Epithelial cell of esophagus (primary cell): ENCODE measurements around the gene FEZ2.

Experiments used
- DNase-seq: peaks from one replicate; pipeline ENCODE4 v3.0.0; 2010; ENCODE audit warnings: low read depth
- H3K4me3 ChIP-seq: 2 replicates; pipeline ENCODE4 v1.5.1; 2011; ENCODE audit warnings: mild to moderate bottlenecking, low read length, control low read depth
- TF ChIP-seq, protein P1 (sequence below): IDR thresholded peaks from 2 replicates; pipeline ENCODE4 v1.5.1; 2011; ENCODE audit warnings: low read depth, mild to moderate bottlenecking, low read length, control low read depth, inconsistent platforms; ENCODE audit not compliant: insufficient read depth; ENCODE audit errors: missing control alignments

The FEZ2 gene

DNA sequence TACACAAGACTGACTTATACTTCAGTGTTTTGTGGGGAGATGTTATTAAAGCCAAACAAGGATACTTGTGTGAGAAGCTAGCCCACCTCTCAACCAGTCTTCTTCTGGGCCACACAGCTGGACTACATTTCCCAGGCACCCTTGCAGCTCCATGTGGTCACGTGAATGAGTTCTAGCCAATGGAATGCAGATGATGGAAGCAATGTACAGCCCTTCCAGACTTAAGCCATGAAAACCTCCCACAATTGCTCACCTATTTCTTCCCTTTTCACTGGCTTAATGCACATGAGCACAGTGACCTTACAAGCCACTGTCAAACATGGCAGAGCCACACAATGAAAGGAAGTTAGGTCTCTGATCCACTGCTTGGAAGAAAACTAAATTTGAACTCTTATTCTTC lies 20.4 kb upstream of the FEZ2 start:
- peak; percentile 86 for DNase-seq
- no peak overlapping the region for H3K4me3 ChIP-seq
- TF ChIP-seq, protein P1, sequence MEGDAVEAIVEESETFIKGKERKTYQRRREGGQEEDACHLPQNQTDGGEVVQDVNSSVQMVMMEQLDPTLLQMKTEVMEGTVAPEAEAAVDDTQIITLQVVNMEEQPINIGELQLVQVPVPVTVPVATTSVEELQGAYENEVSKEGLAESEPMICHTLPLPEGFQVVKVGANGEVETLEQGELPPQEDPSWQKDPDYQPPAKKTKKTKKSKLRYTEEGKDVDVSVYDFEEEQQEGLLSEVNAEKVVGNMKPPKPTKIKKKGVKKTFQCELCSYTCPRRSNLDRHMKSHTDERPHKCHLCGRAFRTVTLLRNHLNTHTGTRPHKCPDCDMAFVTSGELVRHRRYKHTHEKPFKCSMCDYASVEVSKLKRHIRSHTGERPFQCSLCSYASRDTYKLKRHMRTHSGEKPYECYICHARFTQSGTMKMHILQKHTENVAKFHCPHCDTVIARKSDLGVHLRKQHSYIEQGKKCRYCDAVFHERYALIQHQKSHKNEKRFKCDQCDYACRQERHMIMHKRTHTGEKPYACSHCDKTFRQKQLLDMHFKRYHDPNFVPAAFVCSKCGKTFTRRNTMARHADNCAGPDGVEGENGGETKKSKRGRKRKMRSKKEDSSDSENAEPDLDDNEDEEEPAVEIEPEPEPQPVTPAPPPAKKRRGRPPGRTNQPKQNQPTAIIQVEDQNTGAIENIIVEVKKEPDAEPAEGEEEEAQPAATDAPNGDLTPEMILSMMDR: no peak

DNA sequence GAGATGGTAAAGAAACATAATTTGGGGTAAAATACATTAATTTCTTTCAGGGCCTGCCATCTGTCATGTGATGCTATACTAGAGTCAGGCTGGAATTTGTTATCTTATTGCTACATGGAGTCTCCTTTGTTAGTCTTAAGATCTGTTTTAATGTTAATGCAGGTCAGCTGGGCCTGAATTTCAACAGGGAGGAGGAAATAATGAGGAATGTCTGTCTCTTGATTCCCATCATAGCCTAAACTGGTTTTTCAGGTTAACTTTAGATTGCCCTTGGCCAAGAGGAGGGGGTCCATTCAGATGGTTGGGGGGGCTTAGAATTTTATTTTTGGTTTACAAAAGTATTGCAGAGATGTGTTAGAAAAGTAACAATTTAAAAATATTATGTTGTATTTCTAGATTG lies 19.0 kb upstream of the FEZ2 start:
- H3K4me3 ChIP-seq: no peak overlapping the region
- TF ChIP-seq, protein P1: no peak
- DNase-seq: peak; percentile 34

DNA sequence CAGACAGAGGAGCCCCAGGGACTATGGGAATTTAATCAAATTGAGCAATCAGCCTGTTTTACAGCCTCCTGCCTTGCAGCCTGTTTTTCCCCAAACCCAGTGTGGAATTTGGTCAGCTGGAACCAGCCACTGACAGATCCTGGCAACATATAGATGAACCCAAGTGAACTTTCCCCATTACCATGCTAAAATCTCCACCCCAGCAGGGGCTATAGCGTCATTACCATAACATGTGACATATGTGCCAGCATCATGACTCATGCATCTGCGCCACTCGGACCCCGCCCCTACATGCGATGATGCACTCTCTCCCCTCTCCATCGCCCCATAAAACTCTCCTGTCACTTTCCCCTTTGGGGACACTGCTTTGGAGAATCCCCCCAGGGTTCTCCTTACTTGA lies 17.3 kb upstream of the FEZ2 start:
- DNase-seq: peak; percentile 26
- H3K4me3 ChIP-seq: no peak overlapping the region
- TF ChIP-seq, protein P1: no peak

DNA sequence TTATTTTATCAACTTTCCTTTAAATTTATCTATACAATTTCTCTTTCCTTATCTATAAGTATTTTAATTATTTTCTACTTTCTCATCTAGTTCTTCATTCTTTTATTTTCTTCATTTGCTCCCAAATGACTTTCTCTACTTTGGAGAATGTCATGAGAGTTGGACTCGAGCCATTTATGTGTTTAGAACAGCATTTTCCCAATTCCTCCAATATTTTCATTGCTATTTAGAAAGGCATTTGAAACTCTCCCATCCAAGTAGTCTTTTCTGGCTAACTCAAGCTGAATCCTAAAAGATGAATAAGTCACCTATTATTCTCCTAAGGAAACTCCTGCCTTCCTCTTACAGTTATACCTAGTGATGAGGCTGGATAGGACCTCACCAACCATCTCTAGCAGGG lies 15.8 kb upstream of the FEZ2 start:
- no peak overlapping the region for H3K4me3 ChIP-seq
- no peak for DNase-seq
- TF ChIP-seq, protein P1: no peak

DNA sequence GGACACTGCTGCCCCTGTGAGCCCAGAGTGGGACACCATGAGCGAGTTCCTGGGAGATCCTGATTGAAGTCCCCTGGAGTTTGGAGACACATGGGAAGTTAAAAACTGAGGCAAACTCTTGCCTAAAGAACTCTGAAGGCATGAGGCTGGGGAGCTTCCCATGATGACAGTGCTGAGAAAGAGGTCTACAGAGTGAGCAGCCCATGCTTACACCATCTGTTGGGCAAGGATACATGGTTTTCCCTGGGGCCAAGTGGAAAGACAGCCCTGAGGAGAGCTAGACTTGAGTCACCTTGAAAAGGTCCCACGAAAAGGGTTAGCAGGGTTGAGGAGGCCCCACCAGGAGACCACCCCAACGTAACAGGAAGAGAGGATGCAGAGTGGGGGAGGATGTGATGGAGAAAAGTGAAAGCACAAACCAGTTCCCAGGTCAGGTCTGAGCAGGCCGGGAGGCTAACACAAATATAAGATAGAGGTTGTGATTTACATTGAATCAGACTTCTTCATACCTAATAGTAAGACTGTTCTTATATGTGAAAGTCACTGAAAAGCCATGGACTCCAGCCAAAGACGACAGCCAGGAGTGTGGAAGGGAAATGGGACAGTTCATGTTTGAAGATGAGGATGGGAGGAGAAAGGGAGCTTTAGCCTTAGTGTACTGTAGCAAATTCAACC lies 13.5 kb upstream of the FEZ2 start:
- peak; percentile 26 for DNase-seq
- TF ChIP-seq, protein P1: no peak
- H3K4me3 ChIP-seq: no peak overlapping the region

DNA sequence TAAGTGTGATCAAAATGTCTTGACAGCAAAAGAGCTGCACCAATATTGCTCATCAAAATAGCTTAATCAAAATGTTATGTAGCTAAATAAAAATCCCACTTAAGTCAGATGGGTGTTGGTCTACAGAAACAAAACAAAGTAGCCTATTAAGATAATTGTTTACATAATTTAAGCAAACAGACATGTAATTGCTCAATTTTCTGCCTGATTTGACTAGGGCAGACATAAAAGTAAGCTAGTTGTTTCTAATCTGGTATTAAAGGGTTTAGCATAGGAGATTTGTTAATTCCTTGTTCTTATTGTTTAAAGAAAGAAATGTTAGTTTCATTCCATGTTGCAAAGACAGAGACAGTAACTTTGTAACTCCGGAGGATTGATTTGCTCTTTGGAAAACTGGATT lies 11.5 kb upstream of the FEZ2 start:
- H3K4me3 ChIP-seq: no peak overlapping the region
- no peak for DNase-seq
- TF ChIP-seq, protein P1: no peak

DNA sequence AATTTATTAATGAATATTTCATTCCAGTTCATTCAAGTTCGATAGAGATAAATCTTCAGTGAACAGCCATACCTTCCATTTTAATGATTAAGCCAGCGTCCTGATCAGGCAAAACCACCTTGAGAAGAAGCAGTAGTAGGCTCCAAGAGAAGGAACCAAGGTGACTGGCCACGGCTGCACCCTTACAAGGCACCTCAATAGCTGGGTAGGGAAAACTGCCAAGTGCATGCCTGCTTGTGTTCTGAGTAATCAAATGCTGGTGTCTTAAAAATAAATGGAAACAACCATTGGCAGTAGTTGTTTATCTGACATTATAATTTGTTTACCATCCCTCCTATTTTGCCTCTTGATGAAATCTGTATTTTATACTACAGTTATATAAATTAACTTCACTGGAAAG lies 10.0 kb upstream of the FEZ2 start:
- DNase-seq: peak; percentile 45
- no peak overlapping the region for H3K4me3 ChIP-seq
- TF ChIP-seq, protein P1: no peak
